ENCODE measurements around the gene KRT76. TPM values are rescaled to one million over a fixed set of nuclear protein-coding genes. Genes with fewer than 3 reads are reported as not detected.

Gene KRT76
- total RNA-seq: not detected in 2 replicates

GRCh38 chr12:52776913-52777395 lies at the start of gene KRT76:
Gene KRT76, minus strand, starts transcription at chr12:52777345. Its CDS starts 54 bp downstream, at chr12:52777291.

DNA sequence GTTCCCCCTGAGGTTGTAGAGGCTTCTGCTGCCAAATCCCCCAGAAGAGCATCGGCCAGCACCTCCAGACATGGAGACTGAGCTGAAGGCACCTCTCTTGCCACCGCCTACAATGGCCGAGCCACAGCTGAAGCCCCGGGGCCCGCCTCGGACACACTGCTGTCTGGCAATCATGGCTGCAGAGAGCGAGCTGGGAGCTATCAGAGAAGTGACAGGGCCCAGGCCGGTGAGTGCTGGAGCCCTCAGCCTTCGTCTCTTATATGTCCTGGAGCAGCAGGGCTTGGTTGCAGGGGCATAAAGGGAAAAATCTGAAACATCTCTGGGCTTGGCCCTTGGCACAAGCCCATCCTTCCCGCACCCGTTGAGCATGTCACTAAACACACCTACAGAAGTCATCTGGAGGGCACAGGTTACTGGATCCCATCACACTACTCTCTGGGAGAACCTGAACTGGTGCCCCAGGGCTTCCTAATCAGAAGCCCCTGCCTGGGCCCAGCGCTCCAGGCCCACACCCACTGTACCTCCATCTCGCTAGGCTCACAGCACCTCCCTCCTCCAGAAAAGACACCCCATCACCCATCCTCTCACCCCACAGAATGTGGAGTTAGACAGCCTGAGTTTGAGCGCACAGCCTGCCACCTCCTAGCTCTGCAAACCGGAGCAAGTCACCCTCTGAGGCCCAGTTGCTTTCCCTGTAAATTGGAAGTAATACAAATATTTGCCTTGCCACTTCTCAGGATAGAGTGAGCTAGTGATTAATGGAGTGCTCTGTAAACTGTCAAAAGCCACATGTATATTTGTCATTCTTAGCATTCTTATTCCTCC lies 37.0 kb upstream of the KRT76 start, which contains the start of gene KRT4:
Gene KRT4, minus strand, starts transcription at position 232 of the 825 bp plus-strand sequence. Its CDS starts 58 bp downstream, at position 174.

GRCh38 chr12:52795694-52796428 lies 18.7 kb upstream of the KRT76 start, which contains the start of gene KRT3:
Gene KRT3, minus strand, starts transcription at chr12:52796117. Its CDS starts 75 bp downstream, at chr12:52796042.

Other genes with a start within 250 kb of the KRT76 start
- not detected in 2 replicates for gene KRT71, start 224.2 kb downstream of the KRT76 start, total RNA-seq
- not detected in 2 replicates for gene KRT74, start 203.5 kb downstream of the KRT76 start, total RNA-seq
- not detected in 2 replicates for gene KRT72, start 175.9 kb downstream of the KRT76 start, total RNA-seq
- gene KRT73, start 158.8 kb downstream of the KRT76 start, total RNA-seq: not detected in 2 replicates
- not detected in 2 replicates for gene KRT2, start 125.1 kb downstream of the KRT76 start, total RNA-seq
- not detected in 2 replicates for gene KRT1, start 96.9 kb downstream of the KRT76 start, total RNA-seq
- not detected in 2 replicates for gene KRT77, start 73.8 kb downstream of the KRT76 start, total RNA-seq
- not detected in 2 replicates for gene KRT3, start 18.8 kb upstream of the KRT76 start, total RNA-seq
- gene KRT4, start 36.8 kb upstream of the KRT76 start, total RNA-seq: not detected in 2 replicates
- gene KRT79, start 57.0 kb upstream of the KRT76 start, total RNA-seq: not detected in 2 replicates
- not detected in 2 replicates for gene KRT78, start 71.6 kb upstream of the KRT76 start, total RNA-seq
- gene KRT8, start 127.7 kb upstream of the KRT76 start, total RNA-seq: 32.7 and 229 TPM in 2 replicates
- 40.2 and 303 TPM in 2 replicates for gene KRT18, start 171.8 kb upstream of the KRT76 start, total RNA-seq
- 476 and 883 TPM in 2 replicates for gene EIF4B, start 229.1 kb upstream of the KRT76 start, total RNA-seq